NCI-H1930 (cell line): ENCODE results near the gene BANP.

Experiments used
- DNase-seq, 2 experiments: peaks; one replicate each; lab custom pipeline; 2025; lab: John Stamatoyannopoulos, UW

The BANP gene

GRCh38 chr16:87951552-87952538, 611 bp downstream of the BANP start:
- DNase-seq: peak in 1 of 2 experiments; percentile 3

DNA sequence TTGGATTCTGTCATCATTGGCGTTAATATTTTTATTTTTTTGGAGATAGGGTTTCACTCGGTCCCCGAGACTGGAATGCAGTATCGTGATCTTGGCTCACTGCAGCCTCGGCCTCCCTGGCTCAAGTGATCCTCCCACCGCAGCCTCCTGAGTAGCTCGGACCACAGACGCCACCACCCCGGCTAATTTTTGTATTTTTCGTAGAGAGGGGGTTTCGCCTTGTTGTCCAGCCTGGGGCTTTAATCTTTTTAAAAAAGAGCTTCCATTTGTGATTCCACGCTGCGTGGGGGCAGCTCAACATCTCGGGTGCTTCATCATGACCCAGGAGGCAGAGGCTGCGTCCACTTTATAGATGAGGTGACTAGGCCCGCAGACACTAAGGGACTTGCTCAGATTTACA, 1.5 kb downstream of the BANP start:
- no peak for DNase-seq

DNA sequence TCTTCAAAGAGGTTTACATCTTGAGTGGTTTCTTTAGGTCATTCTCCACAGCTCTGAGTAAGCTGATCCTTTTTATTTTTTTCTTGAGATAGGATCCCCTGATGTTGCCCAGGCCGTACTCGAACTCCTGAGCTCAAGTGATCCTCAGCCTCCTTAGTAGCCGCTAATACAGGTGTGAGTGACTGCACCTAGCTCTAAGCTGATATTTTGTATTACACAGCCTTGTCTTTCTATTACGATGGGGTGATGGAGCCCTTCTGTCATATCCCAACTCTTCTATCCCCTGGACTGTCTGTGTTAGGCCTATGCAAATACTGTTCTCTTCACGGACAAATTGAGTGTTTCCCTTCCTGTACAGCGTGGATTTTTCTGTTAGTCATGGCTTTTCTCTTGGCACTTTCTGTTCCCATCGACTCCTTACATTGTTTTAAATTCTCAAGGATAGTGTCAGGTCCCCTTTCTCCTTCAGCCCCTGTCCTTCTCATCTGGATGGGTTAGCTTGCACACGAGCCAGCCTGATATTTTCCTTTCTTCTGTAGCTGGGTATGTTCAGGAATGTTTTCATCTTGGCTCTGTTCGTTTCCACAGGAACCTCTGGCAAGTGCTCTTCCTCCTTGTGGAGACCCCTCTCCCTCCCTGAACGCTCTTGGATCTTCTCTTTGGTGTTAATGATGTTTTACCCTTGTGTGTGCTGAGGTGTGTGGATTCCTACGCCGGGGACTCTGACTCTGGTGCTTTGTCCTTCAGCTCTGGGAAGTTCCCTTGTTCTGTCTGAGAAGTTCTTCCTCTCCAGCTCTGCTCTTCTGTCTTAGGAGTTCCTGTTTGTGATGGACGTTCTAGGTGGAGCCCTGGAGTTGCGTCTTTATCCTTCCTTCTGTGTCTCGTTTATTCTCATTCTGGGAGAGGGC, 2.3 kb downstream of the BANP start:
- DNase-seq: no peak

GRCh38 chr16:87954361-87954760, 3.1 kb downstream of the BANP start:
- DNase-seq: no peak

DNA sequence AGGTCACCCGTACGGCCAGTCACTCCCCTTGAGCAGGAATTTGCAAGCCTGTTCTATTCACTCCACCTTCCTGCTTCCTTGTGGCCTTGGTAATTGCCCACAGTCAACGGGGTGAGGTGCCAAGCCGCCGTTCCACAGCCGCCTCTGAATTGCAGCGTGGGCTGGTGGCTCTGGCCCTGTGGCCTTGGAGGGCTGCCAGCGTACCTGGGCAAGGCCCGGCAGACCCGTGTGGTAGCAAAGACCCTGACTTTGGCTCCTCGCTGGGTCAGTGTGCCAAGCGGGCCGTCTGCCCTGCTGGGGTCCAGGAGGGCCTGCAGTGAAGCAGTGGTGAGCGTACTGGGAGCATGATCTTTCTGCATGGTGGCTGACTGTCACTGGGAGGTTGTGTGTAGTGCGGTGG, 3.6 kb downstream of the BANP start:
- DNase-seq: no peak

GRCh38 chr16:87955302-87956097, 4.3 kb downstream of the BANP start:
- no peak for DNase-seq

DNA sequence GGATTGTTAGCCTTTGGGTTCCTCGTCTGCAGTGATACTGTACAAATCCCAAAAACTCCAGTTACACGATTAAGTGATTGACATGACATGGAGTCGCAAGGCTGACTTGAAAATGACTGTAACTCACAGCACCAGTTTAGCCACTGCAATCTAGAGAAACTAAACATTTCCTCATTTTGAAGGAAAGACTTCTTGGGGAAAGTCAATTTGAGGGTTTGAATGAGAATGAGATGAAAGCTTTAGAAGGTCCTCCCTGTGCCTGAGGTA, 4.8 kb downstream of the BANP start:
- DNase-seq: no peak

- no peak for DNase-seq
These were observed 5.4 kb downstream of the BANP start for GRCh38 chr16:87956365-87957231.

- DNase-seq: no peak
These were observed 6.3 kb downstream of the BANP start for GRCh38 chr16:87957296-87958094.

GRCh38 chr16:87958632-87959031, 7.4 kb downstream of the BANP start:
- no peak for DNase-seq

GRCh38 chr16:87959391-87959990, 8.3 kb downstream of the BANP start:
- no peak for DNase-seq

- DNase-seq: no peak
These were observed 9.1 kb downstream of the BANP start for GRCh38 chr16:87960296-87960695.

- no peak for DNase-seq
These were observed 9.6 kb downstream of the BANP start for GRCh38 chr16:87960852-87961251.

- no peak for DNase-seq
These were observed 10.4 kb downstream of the BANP start for GRCh38 chr16:87961623-87962022.

DNA sequence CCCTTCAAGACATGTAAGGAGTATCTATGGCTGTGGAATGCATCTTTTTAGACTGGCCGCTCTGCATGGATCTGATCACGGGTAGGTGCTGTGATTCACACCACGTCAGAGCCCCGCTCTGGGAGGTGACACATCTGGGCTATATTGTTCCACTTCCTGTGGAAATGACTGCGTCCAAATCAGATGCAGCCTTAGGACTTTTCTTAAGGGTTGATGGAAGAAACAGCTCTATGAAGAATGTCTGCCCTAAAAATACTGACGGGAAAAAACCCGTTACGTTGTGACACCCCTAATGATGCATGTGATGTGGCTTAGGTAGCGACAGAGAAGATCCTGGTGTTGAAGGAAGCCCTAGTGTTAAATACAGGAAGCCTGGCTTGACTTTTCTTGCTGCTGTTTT, 12.2 kb downstream of the BANP start:
- no peak for DNase-seq

- no peak for DNase-seq
These were observed 12.9 kb downstream of the BANP start for GRCh38 chr16:87964049-87964659.

DNA sequence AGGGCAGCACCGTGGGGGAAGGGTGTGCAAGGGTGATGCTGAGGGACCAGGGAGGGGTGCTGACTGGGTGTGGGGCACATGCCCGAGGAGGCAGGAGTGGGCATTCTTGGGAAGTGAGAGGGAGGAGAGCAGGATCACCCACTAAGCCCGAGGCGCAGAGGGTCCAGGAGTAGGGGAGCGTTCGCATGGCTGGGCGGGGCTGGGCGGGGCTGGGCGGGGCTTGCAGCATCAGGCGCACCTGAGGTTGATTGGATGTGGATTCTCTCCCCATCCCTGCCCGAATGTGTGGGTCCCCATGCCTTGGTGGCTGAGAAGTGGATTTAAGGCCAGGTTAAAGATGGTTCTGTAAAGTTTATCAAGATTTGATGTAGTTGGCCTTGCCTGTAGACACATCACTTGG, 14.2 kb downstream of the BANP start:
- no peak for DNase-seq

- DNase-seq: no peak
These were observed 14.9 kb downstream of the BANP start for GRCh38 chr16:87966064-87966645.

- no peak for DNase-seq
These were observed 15.5 kb downstream of the BANP start for GRCh38 chr16:87966685-87967185.
